ENCODE data around the gene BEST2.

Gene BEST2

GRCh38 chr19:12787458-12787857 is 35.9 kb downstream of the BEST2 start:
- TF ChIP-seq CTCF (IDR thresholded peaks at IDR 0.05) = no peak

- no peak for TF ChIP-seq CTCF (IDR thresholded peaks at IDR 0.05)
Observed at GRCh38 chr19:12788042-12788681, 36.6 kb downstream of the BEST2 start.

- TF ChIP-seq CTCF (IDR thresholded peaks at IDR 0.05) = no peak
Observed at GRCh38 chr19:12788682-12789097, 37.1 kb downstream of the BEST2 start.

- TF ChIP-seq CTCF (IDR thresholded peaks at IDR 0.05) = no peak
Observed at GRCh38 chr19:12789098-12789903, 37.7 kb downstream of the BEST2 start.

- no peak for TF ChIP-seq CTCF (IDR thresholded peaks at IDR 0.05)
Observed at GRCh38 chr19:12789904-12790619, 38.5 kb downstream of the BEST2 start.

- no peak for TF ChIP-seq CTCF (IDR thresholded peaks at IDR 0.05)
Observed at GRCh38 chr19:12790628-12791344, 39.2 kb downstream of the BEST2 start.
